K562 (cell line): ENCODE results near the gene NLRP4.

Source experiments
- E2F8 ChIP-seq: fragments of 450-650 bp; IDR thresholded peaks from 2 replicates; pipeline ENCODE4 v1.7.1; 2018; ENCODE audit warnings: mild to moderate bottlenecking, low read depth; ENCODE audit not compliant: partially characterized antibody
- MAFF ChIP-seq: IDR thresholded peaks from 2 replicates; pipeline ENCODE4 v1.6.1; 2012; ENCODE audit warnings: low read length, improper control_type of control experiment
- NFYB ChIP-seq: IDR thresholded peaks from 2 replicates; pipeline ENCODE4 v1.6.1; 2011; ENCODE audit warnings: mild to moderate bottlenecking, moderate library complexity; ENCODE audit not compliant: insufficient read length; ENCODE audit errors: extremely low read depth
- SRSF1 ChIP-seq: fragments of 200-400 bp; formaldehyde crosslinking; IDR thresholded peaks from 2 replicates; pipeline ENCODE4 v1.6.1; 2017; ENCODE audit warnings: mild to moderate bottlenecking, low read depth, low read length, moderate library complexity
- YY1 ChIP-seq, 3 experiments: IDR thresholded peaks; 2 replicates each; pipeline ENCODE4 v1.6.1; 2011; ENCODE audit warnings: low read length in 2 of 3, mild to moderate bottlenecking in 2 of 3, moderate library complexity in 2 of 3, borderline replicate concordance in 1 of 3, control low read depth in 1 of 3, low read depth in 1 of 3; ENCODE audit not compliant: insufficient read depth in 3 of 3, insufficient replicate concordance in 2 of 3, control insufficient read depth in 1 of 3, insufficient read length in 1 of 3; ENCODE audit errors: extremely low read depth in 1 of 3

- TF ChIP-seq NFYB (no peak), YY1 (IDR thresholded peaks at IDR 0.05; ENCODE audit: borderline replicate concordance in 1 of 3, control insufficient read depth in 1 of 3, extremely low read depth in 1 of 3, insufficient read depth in 3 of 3, insufficient read length in 1 of 3, insufficient replicate concordance in 2 of 3, low read depth in 1 of 3, low read length in 2 of 3) (no peak), E2F8 (no peak), SRSF1 (no peak), MAFF (no peak)
These were observed 71.4 kb downstream of the NLRP4 start for GRCh38 chr19:55907746-55908145.
